GM18498 (cell line): ENCODE measurements around the gene FCER1A.

Experiments used
- ATAC-seq: cut with Tn5 transposase; IDR thresholded peaks from one replicate; pipeline ENCODE4 v1.9.1; 2021; ENCODE audit warnings: mild to moderate bottlenecking, moderate library complexity; ENCODE audit not compliant: unreplicated experiment

FCER1A gene

GRCh38 chr1:159302095-159302494 is at the start of gene FCER1A:
TSS of gene FCER1A (plus strand) at chr1:159302336. CDS start at chr1:159302365, 29 bp downstream.
- no peak for ATAC-seq

DNA sequence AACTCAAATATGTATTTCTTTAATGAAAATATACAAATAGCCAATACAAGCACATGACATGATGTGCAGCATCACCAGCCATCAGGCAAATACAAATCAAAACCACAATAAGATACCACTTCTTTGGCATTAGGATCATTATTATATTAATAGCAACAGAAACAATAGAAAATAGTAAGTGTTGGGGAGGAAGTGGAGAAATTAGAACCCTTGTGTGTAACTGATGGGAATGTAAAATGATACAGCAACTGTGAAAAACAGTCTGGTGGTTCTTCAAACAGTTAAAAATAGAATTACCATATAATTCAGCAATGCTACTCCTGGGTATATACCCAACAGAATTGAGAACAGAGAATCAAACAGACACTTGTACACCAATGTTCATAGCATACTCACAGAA is 40.8 kb upstream of the FCER1A start:
- no peak for ATAC-seq

DNA sequence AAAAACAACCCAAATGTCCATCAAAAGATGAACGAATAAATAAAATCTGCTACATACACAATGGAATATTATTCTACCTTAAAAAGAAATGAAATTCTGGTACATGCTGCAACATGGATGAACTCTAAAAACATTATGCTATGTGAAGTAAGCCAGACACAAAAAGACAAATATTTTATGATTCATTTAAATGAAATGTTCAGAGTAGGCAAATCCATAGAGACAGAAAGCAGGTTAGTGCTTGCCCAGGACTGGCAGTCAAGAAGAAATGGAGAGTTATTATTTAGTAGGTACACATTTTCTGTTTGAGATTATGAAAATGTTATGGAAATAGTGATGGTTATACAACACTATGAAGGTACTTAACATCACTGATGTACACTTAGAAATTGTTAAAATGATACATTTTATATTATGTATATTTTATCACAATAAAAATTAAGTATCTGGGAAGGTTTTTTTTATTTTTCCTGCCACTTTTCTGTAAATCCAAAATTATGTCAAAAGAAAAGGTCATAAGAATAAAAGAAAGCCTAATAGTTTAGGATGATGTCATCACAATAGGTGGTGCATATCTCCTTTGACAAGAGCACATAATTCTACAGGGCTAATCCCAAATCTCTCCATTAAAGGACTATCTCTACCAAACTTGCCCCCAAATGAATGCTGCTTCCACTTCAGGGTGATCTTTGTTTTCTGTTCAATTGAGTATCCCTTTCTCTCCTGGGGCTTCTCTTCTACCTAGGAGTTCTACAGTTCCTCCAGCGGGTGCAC is 40.2 kb upstream of the FCER1A start:
- ATAC-seq: no peak

- no peak for ATAC-seq
These were observed 35.3 kb upstream of the FCER1A start for GRCh38 chr1:159266832-159267231.

DNA sequence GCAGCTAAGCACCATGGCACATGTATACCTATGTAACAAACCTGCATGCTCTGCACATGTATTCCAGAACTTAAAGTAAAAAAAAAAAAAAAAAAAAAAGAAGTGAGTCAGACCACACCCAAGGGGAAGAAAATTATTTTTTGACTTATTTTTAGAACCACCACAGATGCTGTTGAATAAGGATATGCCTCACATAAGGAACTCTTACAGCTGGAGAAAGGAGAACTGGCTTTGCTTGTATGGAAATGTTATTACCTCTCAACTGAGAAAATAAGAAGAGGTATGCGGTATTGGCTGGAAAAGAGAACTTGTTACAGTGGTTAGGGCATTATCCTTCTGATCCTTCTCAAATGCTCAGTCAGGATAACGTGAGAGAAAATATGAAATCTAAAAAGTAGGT is 27.5 kb upstream of the FCER1A start:
- no peak for ATAC-seq

- no peak for ATAC-seq
These were observed 26.2 kb upstream of the FCER1A start for GRCh38 chr1:159275891-159276290.

- no peak for ATAC-seq
These were observed 22.4 kb upstream of the FCER1A start for GRCh38 chr1:159279773-159280172.

DNA sequence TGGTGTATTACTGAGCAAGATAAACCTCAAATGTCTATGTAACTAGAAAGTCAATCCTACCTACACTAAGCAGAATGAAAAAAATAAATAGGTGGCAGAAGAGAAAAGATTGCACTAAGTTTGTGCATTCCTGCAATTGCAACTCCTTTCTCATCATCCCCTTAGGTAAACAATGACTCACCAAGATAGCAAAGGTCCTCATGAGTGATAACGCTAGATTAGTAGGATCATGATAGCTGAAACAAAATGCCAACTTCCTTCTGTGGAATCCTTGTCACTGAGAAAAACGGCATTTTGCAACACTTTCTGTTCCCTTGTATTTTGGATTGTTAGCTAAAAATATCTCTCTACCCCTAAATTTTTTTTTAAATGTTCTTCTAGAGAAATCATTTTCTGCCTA is 20.0 kb upstream of the FCER1A start:
- ATAC-seq: no peak

DNA sequence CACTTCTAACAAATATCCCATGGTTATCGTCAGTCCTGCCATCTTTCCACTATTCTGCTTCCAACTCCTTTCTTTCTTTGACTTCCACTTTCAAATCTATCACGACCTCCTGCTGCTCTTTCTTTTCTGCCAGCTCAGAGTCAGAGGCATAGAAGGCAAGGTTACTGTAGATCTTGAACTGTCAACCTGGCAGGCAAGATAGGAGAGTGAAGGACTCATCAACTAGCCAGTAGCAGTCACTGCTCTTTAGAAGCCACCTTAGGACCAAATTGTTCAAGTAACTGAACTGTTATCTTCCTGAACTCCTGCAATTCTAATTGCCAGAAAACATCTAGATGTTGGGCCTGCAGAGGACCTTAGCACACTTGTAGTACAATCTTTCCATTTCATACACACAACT is 13.1 kb upstream of the FCER1A start:
- ATAC-seq: no peak

- no peak for ATAC-seq
These were observed 10.7 kb upstream of the FCER1A start for GRCh38 chr1:159291424-159291823.

GRCh38 chr1:159296706-159297375 is 5.3 kb upstream of the FCER1A start:
- ATAC-seq: no peak

DNA sequence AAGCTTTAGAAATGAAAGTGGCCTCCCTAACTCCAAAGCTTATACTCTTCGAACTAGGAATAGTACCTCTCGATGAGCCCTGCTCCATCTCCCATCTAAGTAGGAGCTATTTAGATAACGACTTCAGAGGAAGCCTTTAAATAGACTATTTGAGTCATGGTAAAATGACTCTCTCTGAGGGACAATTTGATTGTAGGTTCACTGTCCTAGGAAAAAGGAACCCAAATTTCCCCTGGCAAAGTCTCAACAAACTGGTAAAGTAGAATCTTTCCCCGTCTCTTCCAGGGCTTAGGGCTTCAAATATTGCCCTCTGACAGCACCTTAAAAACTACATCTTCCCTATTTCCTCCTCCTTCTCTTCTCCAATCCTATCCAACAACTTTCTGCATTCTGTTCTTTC is 2.0 kb upstream of the FCER1A start:
- ATAC-seq: no peak

GRCh38 chr1:159307346-159308020 is 5.3 kb downstream of the FCER1A start:
- ATAC-seq: no peak

GRCh38 chr1:159311679-159312078 is 9.5 kb downstream of the FCER1A start:
- ATAC-seq: no peak

GRCh38 chr1:159315381-159315780 is 13.2 kb downstream of the FCER1A start:
- no peak for ATAC-seq

DNA sequence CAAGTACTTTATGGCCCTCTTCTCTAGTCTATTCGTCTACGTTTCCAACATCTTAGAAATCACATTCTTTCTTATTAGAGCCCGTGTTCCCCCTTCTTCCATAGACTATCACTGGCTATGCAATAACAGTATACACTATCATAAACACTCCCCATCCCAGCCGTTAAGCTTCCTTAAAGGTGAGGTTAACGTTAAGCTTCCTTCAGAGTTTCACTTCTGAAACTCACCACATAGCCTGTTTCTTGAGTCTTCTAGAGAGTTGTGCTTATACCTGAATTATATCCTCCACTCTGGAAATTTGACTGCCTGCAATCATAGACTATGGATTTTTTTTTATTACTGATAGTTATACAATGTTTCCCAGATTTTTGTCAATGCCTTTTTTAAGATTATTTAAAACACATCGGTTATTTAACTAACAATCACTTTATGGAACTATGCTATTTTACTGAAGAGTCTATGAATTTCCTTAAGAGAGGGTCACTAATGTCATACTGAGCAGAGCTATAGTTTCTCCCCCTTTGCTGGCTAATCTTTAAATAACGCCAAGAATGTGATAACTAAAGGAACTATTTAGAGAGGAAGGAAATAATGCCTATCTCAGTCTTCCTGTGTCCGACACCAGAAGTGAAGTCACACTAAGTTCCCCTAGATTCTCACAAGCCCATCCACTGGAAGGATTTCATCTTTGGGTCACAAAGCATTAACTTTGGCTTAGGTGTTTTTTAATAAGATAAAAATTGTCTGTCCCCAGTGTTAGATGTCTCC is 16.8 kb downstream of the FCER1A start:
- ATAC-seq: no peak

DNA sequence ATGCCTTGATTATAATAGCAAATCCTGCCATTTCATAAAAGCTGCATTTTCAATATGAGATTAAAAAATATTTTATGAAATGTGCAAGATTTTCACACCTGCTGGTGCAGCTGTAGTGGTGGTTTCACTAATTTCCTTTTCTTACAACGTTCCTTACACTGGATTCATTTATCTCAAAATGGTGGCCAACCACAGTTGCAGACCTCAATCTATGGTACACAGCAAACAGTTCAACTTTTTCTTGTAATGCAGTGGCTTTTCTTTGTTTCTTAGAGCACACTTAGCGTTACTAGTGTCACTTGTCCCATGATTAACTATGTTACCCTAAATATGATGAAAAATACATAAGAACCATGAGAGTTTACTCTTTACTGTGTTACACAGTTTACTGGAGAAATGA is 32.7 kb downstream of the FCER1A start:
- no peak for ATAC-seq

DNA sequence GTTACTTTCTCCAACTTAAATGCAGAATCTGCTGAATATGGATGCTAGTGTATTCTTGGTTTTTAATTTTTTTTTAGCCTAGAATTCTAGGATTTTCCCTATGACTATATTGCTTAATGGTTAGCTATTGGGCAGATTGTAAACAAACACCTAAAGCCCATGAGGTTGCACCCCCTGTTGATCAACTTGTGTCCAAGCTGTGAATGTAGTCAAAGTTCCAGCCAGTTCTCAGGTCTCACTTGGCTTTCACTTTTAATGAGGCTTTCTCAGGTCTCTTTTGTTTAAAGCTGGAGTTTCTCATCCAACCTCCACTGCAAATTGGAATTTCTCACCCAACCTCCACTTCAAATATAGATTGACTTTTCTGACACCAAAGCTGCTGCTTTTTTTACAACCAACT is 35.9 kb downstream of the FCER1A start:
- ATAC-seq: no peak

GRCh38 chr1:159339536-159339935 is 37.4 kb downstream of the FCER1A start:
- ATAC-seq: no peak

DNA sequence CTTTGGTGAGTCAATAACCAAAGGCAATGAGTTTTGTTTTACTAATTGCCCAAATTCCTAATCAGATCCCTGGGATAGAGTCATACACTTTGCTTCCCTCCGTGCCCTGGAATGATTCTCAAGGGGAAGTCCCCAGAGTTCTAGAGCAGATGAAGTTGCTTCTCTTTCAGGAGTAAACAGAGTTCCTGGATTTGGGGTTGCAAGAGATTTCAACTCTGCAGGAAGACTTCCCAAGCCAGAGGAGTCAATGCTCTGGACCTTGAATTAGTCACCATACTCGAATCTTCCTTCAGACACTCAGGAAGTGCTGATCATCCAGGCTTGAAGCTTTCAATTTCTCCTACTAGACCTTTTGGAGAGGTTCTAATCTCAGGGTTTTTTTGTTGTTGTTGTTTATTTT is 39.6 kb downstream of the FCER1A start:
- ATAC-seq: no peak

- no peak for ATAC-seq
These were observed 40.8 kb downstream of the FCER1A start for GRCh38 chr1:159342761-159343425.
